Liver (tissue), 4 donors: ENCODE results near the gene QSOX1. TPM values are rescaled to one million over a fixed set of nuclear protein-coding genes. Genes with fewer than 3 reads are reported as not detected.

Experiments
- polyA plus RNA-seq, 2 donors: library from polyadenylated mRNA; stranded (reverse) in 1 of 2; unstranded in 1 of 2; fragments of 200-250 nt in 1 of 2; fragments of >200 nt in 1 of 2; fragmentation: Nextera tagmentation in 1 of 2; extraction: Ambion mirVana in 1 of 2; gene quantifications; one replicate each; pipeline versions ENCODE4 v1.2.1 to v1.2.3, GENCODE V29; 2013 to 2015
- total RNA-seq, 2 donors: library from RNA; depleted of rRNA; stranded (reverse); fragments of >200 nt; gene quantifications; one replicate each; pipeline ENCODE4 v1.2.3, GENCODE V29; 2014
- donor health status: healthy.
- donor health status: healthy.
- donor health status: healthy.

QSOX1 gene
- total and polyA plus RNA-seq, 4 donors: 14.3 to 49.2 (median 38.1) TPM

Other genes starting within 250 kb of the QSOX1 start
- 10 to 100 TPM; 29.1 to 49.0 TPM for gene CEP350, start 200.1 kb upstream of the QSOX1 start, total RNA-seq
- 1 to 10 TPM; 4.5 to 8.7 TPM for gene CEP350, start 200.1 kb upstream of the QSOX1 start, polyA plus RNA-seq
- gene LHX4, start 75.4 kb downstream of the QSOX1 start, total RNA-seq: under 1 TPM; under 0.01 to 0.09 TPM
- under 1 TPM; 0.01 to 0.19 TPM for gene LHX4, start 75.4 kb downstream of the QSOX1 start, polyA plus RNA-seq